ENCODE data around the gene NPM3. TPM values are rescaled to one million over a fixed set of nuclear protein-coding genes. Genes with fewer than 3 reads are reported as not detected.

NPM3 gene
- total RNA-seq, 1 donor from 2014 or later = 54.7 TPM

DNA sequence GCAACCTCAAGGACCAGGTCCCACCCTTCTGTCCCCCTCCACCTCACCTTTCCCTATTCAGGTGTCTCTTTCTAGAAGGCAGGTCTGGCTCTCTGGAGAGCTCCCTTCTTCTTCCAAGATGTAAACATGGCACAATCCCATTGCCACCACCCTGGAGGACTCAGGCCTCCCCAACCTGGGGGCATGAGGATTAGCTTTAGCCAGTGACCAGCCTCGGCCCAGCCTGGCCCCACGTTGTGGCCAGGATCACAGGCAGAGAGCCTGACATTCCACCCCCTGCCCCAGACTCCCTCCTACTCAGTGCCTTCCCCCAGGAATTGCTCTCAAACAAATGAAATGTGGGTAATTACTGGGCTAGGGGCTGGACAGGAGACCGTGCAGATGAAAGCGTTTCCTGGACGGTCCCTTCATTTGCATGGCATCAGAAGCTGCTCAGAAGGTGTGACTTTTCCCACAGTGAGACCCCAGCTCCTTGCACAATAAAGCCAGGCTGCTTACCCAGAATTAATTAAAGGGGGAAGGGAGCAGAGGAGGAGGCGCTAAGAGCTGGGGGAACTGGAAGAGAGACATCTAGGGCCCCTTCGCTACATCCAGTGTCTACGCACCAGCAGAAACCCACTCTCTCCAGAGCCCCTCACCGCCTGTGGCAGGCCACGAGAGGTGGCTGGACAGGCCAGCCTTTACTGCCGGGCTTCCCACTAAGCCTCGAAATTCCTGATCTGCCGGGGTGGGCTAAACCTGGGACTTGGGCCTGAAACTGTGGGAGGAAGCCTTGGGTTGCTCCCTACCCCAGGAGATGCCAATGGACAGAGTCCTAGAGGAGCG lies 15.1 kb downstream of the NPM3 start:
- H3K4me3 Mint-ChIP-seq (ENCODE audit: unreplicated experiment) = no peak overlapping the region
- no peak for DNase-seq (ENCODE audit: low spot score)
- TF ChIP-seq, protein P1, sequence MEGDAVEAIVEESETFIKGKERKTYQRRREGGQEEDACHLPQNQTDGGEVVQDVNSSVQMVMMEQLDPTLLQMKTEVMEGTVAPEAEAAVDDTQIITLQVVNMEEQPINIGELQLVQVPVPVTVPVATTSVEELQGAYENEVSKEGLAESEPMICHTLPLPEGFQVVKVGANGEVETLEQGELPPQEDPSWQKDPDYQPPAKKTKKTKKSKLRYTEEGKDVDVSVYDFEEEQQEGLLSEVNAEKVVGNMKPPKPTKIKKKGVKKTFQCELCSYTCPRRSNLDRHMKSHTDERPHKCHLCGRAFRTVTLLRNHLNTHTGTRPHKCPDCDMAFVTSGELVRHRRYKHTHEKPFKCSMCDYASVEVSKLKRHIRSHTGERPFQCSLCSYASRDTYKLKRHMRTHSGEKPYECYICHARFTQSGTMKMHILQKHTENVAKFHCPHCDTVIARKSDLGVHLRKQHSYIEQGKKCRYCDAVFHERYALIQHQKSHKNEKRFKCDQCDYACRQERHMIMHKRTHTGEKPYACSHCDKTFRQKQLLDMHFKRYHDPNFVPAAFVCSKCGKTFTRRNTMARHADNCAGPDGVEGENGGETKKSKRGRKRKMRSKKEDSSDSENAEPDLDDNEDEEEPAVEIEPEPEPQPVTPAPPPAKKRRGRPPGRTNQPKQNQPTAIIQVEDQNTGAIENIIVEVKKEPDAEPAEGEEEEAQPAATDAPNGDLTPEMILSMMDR (IDR thresholded peaks at IDR 0.05; ENCODE audit: unreplicated experiment) = no peak
- peaks cover 8% of the 10 kb centered on the region for H3K4me1 Mint-ChIP-seq (ENCODE audit: unreplicated experiment)
- no peak overlapping the region for H3K27ac Mint-ChIP-seq (ENCODE audit: unreplicated experiment)
- H3K36me3 Mint-ChIP-seq (ENCODE audit: low read depth, unreplicated experiment) = no peaks in the 10 kb centered on the region
- H3K9me3 Mint-ChIP-seq (ENCODE audit: unreplicated experiment) = no peaks in the 10 kb centered on the region
- peaks cover 6% of the 10 kb centered on the region for H3K27me3 Mint-ChIP-seq (ENCODE audit: unreplicated experiment)

DNA sequence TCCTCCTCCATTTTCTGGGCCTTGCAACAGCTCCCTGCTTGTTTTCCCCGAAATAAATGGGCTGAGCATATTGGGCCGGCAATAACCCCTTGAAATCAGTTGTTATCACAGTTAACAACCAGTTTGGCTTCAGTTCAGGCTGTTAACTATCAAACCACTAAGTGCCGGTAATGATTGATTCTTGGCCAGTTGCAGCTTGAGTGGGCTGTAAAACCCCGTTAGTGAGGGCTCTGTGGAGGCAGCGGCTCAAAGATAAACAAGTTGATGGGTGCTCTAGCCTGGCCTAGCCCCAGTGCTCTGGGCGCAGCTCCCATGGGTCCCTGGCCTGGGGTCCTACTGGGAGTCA lies 15.7 kb downstream of the NPM3 start:
- no peak for DNase-seq (ENCODE audit: low spot score)
- H3K4me3 Mint-ChIP-seq (ENCODE audit: unreplicated experiment) = no peak overlapping the region

DNA sequence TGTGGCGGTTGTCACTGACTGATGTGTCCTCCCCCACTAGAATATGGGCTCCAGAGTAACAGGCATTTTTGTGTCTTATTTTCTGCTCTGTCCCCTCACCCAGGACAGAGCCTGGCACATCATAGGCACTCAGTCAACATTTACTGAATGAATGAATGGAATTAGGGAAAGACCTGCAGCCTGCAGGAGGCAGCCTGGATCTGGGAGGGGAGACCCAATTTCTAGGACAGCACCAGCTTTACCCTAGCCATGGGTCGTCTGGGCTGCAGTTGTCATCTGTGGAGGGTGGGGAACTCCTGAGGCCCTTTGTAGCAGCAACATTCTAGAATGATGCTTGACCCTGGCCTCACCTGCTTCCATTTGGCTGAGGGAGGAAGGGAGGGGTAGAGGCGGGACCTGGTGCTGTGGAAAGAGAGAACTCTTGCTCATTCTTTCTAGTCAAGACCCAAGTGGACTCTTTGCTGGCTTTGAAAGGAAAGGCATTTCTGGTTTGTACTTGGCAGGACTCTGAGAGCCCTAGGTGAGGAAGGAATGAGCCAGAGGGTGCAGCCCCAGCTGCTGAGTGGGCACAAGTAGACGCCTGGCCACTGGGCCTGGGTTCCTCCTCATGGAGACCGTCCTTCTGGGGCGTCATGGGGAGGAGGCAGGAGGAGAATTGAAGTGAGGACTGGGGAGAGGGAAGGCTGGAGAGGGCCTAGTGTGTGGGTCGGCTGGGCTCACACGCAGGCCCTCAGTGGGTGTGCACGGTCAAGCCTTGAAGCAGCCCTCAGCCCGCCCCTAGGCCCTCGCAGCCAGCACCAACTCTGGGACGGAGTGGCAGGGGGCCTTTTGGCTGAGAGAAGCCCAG lies 16.3 kb downstream of the NPM3 start:
- Mint-ChIP-seq H3K4me1 (ENCODE audit: unreplicated experiment) (peaks cover 8% of the 10 kb centered on the region), H3K27ac (ENCODE audit: unreplicated experiment) (no peak overlapping the region), H3K9me3 (ENCODE audit: unreplicated experiment) (no peaks in the 10 kb centered on the region), H3K4me3 (ENCODE audit: unreplicated experiment) (no peak overlapping the region), H3K27me3 (ENCODE audit: unreplicated experiment) (peaks cover 7% of the 10 kb centered on the region), H3K36me3 (ENCODE audit: low read depth, unreplicated experiment) (no peaks in the 10 kb centered on the region)
- DNase-seq (ENCODE audit: low spot score) = no peak
- TF ChIP-seq, protein P1 (IDR thresholded peaks at IDR 0.05; ENCODE audit: unreplicated experiment) = no peak

More for the DNA sequence above, 15.7 kb downstream of the NPM3 start:
- no peak overlapping the region for H3K27ac Mint-ChIP-seq (ENCODE audit: unreplicated experiment)
- no peaks in the 10 kb centered on the region for H3K9me3 Mint-ChIP-seq (ENCODE audit: unreplicated experiment)
- peaks cover 8% of the 10 kb centered on the region for H3K4me1 Mint-ChIP-seq (ENCODE audit: unreplicated experiment)
- TF ChIP-seq, protein P1 (IDR thresholded peaks at IDR 0.05; ENCODE audit: unreplicated experiment) = no peak
- no peaks in the 10 kb centered on the region for H3K36me3 Mint-ChIP-seq (ENCODE audit: low read depth, unreplicated experiment)
- H3K27me3 Mint-ChIP-seq (ENCODE audit: unreplicated experiment) = peaks cover 6% of the 10 kb centered on the region

DNA sequence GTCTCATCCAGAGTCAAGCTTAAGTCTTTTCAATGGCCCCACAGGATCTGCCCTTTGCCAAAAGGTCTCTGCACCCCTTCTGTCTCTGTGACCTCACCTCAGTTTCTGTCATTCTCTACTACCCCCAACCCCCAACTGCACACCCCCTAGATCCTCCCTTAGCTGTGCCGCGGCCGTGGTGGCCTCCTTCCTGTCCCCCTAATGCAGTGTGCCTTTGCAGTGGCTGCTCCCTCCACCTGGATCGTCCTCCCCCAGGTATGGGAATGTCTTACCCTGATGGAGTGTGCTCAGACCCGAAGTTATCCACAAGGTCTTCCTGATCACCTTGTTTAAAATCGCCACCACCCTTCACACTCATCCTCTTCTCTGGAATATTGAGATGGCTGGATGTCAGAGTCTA lies 16.9 kb downstream of the NPM3 start:
- Mint-ChIP-seq H3K9me3 (ENCODE audit: unreplicated experiment) (no peaks in the 10 kb centered on the region), H3K27ac (ENCODE audit: unreplicated experiment) (no peak overlapping the region), H3K4me3 (ENCODE audit: unreplicated experiment) (no peak overlapping the region), H3K4me1 (ENCODE audit: unreplicated experiment) (peaks cover 8% of the 10 kb centered on the region), H3K36me3 (ENCODE audit: low read depth, unreplicated experiment) (no peaks in the 10 kb centered on the region), H3K27me3 (ENCODE audit: unreplicated experiment) (peaks cover 8% of the 10 kb centered on the region)
- DNase-seq (ENCODE audit: low spot score) = no peak
- TF ChIP-seq, protein P1 (IDR thresholded peaks at IDR 0.05; ENCODE audit: unreplicated experiment) = no peak

All from endothelial cell (in vitro differentiated cells).